GM21528 (cell line): ENCODE measurements around the gene NAA10.

Source experiments
- ATAC-seq: cut with Tn5 transposase; IDR thresholded peaks from one replicate; pipeline ENCODE4 v1.9.1; 2021; ENCODE audit warnings: mild to moderate bottlenecking, moderate library complexity; ENCODE audit not compliant: unreplicated experiment, low FRiP score

The NAA10 gene

DNA sequence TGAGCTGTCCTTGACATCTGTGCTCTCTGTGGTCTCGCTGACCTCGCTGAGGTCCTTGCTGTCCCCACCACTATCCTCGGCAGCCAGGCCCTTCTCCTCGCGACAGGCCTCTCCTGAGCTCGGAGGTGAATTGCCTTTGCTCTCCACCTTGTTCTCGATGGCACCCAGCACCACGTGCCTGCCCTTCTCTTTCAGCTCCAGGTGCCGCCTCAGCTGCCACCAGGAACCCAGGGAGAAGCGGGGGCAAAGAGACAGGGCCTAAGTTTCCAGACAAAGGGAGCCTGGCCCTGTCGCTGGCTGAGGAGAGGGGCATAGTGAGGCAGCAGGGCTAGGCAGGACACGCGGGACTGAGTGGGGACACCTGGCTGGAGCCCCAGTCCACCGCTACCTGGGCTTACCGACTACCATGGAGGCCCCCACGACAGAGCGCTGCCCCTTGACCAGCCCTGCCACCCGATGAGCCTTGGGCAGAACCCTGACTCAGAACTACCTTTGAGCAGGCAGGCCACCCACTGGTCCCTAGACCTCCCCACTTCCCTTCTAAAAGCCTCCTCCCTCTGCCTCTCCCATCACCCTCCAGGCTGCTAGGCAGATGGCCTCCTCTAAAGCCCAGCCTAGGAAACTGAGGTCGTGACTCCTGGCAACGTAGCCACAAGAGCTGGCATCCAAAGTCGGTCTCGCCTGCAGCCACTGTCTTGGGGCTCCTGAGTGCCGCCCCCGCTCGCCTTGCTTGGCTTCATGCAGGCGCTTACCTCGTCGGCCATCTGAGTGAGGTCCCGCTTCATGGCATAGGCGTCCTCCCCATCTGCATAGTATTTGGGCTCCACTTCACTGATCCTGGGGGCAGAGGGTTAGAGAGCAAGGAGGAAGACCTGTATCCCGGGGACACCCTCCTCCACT, 4.6 kb downstream of the NAA10 start:
- ATAC-seq, result no peak

DNA sequence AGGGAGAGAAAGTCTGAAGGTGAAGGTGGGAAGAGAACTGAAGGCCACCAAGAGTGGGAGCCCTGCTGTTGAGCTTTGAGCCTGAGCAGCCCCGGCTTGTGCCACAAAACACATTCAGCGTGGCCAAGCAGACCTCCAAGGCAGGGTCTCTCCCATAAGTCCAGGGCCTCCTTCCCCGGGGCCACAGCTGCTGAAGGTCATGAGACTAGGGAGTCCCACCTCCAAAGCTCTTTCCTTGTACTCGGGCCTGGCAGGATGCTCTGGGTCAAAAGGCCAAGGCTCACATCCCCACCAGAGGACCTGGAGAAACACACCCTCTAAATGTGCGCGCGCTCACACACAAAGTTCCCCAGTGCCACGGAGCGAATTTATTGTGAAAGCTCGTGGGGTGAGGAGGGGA, 5.3 kb downstream of the NAA10 start:
- no peak for ATAC-seq

DNA sequence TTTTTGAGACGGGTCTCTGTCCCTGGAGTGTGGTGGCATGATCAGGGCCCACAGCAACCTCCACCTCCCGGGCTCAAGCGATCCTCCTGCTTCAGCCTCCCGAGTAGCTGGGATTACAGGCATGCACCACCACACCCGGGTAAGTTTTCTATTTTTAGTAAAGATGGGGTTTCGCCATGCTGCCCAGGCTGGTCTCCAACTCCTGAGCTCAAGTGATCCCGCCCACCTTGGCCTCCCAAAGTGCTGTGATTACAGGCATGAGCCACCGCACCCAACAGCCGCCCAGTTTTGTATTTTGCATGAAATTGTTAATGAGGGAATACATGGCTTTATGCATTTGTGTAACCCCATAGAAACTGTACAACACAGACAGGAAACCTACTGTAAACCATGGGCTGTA, 6.0 kb downstream of the NAA10 start:
- ATAC-seq, result no peak

DNA sequence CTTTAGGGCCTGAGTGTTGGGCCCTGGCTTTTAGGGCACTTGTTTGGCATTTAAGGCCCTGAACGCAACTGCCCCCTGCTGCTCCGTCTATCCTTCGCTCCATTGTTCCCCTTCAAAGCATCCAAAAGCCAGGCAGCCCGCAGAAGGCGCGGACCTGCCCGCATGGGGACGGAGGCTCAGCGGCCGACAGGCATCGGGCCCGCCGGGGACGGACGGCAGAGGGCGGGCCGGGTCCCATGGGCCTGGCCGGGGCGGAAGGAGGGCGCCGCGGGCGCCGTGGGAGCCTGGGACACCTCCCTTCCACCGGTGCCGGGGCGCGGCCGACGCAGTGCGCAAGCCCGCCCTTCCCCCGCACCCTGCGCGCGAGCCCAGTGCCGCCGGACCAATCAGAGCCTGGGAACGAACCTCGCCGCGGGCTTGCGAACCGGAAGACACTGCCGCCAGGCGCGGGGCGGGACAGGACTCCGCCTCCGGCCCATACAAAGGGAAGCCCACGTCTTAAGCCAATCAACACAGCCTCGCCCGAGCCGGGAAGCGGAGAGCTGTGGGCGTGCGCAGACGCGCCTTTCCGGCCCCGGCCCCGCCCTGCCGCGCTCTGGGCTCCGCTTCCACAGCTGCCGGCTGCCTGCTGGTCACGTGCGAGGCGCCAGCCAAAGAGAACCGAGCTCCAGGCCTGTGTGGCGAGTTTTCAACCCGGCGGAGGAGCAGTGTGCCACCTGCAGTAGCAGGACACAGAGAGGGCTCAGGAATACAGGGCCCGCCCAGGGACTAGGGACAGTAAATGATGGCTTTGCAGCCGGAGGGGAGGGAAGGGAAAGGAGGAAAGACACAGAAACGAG, 6.7 kb downstream of the NAA10 start:
- ATAC-seq, result peak; percentile 61

DNA sequence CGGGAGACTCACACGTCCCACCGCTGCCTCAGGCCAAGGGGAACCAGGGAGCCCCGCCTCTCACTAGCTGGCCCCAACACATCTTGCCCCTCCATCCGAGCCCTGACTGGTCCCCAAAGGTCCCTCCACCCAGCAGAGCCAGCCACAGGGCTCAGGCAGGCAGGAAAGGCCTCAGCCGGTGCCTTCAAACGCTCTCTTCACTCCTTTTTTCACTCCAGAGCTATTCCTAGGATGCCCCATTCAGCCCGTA, 7.2 kb downstream of the NAA10 start:
- ATAC-seq, result no peak

DNA sequence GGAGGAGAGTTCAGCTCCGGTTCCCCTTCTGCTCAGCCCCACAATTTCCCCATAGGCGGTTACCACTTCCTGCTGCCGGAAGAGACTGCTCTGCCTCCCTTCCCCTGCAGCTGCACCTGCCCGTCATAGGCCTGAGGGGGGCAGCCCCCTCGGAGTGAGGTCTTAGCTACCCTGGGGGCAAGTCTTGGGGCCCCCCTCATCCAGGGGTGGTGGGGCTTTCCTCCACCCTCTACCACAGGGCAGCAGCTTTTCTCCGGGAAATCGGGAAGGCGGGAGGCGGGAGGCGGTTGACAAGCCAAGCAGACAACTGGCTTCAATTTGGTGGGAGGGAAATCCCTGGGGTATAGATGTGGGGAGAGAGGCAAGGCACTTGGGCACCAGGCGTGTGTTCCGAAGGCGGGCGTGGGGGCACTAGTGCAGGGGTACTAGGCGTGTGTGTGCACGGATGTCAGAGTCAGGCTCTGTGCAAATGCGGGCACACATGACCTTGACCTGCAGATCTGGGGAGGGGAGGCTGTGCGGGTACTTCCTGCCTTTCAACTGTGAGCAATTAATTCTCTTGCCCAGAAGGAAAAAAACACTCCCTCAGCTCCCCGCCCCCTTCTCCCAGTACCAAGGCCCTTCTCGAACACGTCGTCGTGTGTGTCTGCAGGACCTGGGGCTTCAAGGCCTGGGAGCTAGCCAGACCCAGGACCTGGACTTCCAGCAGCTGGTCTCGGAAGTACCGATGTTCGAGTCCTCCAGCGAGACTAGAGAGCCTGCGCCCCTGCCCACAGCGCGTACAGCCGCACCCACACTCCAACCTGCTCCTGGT, 7.8 kb downstream of the NAA10 start:
- peak; percentile 38 for ATAC-seq

DNA sequence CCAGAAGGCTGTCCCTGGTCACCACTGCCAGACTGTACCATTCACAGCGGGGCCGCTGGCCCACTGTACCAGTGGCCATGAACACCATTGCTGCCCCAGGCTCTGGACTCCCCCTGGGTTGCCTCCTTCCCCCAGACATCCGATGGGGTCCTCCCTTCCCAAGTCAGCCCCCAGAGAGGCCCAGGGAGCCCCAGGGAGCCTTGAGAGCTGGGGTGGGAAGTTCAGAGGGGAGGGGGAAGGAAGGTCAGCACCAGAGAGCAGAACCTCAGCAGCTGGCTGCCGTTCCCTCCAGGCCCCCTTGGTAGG, 8.3 kb downstream of the NAA10 start:
- no peak for ATAC-seq

DNA sequence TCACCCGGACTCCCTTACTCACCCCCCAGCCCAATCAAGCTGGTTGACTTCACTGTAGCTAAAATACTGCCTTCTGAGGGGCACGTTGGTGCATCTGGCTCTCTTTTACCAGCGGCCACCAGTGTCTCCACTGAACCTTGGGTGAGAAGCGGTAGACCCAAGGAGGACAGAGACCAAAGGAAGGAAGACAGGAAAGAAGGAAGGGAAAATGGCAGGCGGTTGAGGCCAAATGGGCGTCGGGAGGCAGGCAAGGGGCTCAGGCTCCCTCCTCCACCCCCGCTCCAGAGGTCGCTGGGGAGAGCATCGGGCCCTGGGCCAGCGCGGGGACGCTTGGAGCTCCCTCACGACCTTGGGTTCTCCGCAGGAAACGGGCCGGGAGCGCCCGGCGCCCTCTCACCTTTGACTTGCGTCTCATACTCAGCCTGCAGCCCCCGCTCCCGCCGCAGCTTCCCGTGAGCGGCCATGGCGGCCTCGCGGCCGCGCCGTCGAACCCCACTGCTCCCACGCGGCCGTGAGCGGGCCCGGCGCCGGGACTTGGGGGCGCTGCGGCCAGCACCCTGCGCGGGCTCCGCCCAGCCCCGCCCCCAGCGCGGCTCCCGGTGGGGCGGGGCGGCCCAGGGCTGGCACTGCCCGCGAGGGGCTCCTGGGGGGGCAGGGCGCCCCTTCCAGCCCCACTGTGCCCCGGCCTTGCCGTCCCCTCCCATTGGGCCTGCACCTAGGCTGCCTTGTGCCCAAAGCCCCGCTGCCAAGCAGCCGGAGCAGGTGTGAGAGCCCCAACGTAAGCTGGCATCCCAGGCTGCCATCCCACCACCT, 8.9 kb downstream of the NAA10 start, which contains the start of gene ARHGAP4:
TSS of gene ARHGAP4 (minus strand) at position 526 of the 813 bp plus-strand sequence. CDS start at position 464, 62 bp downstream.
- no peak for ATAC-seq

DNA sequence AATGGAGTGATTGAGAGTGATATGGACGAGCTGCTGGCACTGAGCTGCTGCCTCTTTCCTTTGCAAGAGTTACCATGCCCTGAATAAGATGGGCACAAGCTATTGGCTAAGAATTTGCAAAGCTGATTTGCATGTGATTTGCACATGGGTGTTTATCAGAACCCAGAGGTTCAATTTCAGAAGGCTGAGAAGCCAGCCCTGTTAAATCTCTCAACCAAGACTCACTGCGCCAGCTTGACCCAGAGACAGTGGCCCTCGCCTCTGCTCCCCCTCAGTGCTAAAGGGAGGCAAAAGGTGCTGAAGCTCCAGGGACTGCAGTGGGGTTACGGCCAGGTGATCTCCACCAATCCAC, 9.5 kb downstream of the NAA10 start:
- ATAC-seq, result no peak

DNA sequence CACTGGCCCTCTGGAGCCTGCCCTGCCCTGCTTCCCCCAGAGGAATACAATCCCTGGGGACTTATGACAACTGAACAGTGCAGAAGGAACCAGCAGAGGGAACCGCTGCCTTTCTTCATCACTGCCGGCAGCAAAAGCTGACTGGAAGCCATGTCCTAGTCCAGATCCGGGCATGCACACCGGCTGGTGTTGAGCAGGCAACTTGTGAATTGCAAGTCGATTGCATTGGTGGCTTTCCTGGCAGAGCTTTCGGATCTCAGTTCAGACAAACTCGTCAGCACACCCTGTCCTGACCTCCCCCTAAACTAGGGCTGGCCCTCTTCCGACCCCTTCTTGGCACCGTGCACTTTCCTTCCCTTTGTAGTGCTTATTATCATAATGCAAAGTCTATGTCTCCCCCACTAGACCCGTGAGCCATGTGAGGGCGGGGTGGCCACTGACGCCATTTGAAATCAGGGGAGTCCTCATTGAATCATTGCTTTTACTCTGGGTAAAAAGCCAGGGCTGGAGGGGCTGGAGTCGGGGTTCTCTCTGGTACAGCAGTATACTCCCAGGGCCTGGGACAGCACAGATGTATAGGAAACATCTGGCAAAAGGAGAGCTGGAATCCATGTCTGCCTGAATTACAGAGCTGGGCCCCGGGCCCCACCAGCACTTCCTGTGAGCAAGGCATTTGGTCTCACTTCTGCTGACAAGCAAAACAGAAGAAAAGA, 10.5 kb downstream of the NAA10 start:
- no peak for ATAC-seq

DNA sequence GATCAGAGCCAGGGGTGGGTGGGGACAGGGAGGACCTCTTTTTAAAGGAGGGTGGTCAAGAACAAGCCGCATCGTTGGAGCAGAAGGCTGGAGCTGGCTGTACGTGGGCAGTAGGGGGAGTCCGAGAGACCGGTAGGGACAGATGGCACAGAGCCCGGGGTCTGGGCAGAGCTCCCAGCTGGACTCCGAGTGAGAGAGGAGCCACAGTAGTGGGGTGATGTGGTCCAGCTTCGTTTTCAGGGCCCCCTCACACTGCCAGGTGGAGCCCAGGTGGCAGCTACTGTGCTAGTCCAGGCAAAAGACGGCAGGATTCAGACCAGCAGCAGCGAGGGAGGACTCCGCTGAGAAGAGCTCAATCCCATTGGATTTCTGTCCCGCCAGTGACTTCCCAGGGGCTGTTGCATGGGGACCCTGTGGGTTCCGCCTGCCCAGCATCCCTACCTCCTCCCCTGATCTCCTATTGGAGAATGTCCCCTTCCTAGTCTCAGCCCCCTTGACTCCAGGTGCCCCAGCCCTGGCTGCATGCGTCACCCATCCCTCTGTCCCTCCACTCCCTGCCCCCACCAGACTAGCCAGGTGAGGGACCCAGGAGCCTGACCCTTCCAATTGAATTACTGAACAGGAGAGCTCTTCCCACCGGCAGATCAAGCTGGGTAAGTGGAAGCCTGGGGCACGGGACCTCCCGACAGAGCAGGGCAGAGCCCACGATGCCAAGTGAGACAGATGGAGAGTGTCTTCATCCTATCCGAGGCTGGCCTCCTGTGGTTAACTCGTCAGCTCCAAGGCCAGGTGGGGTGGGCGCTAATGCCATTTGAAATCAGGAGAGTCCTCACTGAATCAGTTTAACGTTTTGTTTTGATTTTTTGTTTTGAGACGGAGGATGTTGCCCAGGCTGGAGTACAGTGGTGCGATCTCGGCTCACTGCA, 11.6 kb downstream of the NAA10 start:
- no peak for ATAC-seq

DNA sequence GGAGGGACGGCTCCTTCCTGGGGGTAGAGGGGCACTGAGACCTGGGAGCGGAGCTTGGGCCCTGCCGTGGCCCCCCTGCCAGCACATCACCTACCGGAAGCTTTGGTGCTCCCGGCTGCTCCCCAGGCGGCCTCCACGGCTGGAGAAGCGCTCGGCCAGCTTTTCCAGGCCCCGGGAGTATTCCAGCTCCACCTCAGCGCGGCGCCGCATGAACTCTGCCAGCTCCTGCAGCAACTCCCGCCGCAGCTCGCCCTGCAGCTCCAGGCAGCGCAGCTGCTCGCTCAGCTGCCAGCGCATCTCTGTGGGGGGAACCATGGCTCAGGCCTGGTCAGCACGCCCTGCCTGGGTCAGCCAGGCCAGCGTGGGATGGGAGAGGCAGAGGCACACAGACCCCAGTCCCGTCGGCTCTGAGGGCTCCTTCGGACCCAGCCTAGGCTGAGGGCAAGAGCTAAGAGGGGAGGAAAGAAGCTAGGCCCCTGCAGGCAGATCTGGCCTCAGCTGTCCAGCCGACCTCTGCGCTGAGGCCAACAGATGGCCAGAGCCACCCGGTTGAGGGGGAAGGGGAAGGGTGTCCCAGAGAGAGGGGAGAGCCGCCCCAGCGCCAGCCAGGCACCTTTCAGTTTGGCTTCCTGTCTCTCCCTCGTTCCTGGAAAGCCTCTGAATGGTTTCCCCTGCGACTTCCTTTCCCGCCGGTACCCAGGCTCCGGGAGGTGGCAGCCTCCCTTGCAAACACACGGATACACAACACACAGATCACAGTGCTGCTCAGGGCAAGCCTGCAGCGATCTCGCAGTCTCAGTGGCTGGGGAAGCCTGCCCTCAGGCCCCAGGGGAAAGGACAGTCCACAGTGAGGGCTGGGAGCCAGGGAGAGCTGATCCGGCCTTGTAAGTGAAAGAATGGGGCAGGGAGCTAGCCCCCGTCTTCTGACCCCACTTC, 13.1 kb downstream of the NAA10 start:
- no peak for ATAC-seq

DNA sequence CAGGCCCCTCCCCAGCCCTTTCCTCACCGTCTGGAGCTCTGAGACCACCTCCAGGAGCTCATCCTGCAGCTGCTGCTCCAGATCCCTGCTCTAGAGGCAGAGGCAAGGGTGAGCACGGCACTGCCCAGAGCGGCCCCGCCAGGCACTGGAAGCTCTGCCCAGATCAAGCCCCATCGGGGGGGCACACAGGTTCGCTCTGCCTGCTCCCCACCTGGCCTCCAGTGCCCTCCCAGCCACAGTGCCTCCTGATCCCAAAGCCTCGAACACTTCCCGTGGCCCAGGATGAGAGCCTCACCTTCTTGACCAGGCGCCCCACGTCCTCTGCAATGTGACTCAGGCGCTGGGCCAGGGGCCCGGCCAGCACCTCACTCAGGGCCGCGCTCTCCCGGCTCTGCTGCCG, 13.8 kb downstream of the NAA10 start:
- ATAC-seq, result no peak

DNA sequence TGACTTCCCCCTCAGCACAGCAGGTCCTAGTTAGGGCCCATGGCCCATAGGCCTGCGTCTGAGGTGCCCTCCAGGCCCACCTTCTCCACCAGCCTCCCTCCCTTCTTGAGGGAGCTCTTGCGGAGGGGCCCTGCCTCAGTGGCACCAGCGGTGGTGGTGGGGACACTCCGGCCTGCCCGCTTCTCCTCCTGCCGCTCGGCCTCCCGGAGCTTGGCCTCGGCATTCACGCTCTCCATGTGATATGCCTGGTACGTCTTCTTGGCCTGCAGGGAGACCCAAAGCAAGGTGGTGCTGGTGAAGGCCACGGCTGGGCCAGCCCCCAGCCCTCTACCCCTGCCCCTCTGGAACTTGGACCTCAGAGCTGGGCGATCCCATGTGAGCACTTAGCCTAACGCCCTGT, 14.3 kb downstream of the NAA10 start:
- ATAC-seq, result no peak

DNA sequence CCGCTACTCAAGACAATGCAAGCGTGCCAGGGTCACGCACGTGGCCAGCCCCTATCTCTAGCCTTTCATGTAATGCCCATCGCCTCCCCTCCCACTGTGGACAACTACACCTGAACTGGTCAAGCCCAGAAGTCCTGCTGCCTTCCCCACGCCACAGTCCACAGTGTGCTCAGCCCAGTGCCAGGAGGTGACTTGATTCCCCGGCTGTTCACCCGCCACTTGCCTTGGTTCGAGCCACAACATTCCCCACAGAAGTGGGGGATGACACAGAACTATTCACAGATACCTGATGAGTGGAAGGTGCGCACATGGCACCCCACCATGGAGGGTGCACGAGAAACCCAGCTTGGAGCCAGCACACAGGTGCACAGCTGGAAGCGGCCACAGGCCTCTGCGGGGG, 15.6 kb downstream of the NAA10 start:
- ATAC-seq, result no peak

DNA sequence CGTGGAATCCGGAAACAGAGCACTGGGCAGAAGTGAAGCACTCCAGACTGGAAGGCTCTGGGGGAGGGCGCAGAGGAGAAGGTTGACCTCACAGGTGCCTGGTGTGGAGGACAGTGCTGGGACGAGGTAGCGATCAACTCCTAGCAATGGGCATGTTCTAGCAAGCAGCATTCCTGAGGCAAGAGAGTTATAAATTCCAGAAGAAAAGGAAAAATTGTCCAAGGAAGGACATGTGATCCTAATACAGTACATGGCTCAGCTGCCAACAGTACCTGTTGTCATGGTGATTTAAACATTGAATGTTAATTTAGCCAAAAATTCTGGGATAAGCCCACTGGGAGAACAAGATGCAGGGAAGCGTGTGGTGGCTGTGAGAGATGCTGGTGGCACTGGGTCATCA, 17.0 kb downstream of the NAA10 start:
- ATAC-seq, result no peak

DNA sequence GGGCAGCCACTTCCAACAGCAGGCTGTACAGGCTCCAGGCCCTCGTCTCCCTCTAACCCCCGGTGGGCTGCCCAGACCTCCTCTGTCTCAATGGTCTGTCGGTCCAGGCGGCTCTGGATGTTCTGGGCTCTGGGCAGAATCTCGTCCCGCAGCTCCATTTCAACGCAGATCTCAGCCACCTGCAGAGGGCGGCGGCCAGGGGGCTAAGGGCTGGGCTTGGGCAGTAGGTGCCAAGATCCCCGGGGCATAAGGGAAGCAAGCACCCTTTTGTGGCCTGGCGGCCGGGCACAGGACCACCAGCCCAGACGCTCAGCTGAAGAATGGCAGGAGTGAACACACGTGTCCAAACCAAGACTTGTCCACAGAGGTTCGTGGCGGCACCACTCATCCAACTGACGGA, 21.1 kb downstream of the NAA10 start:
- ATAC-seq, result no peak

DNA sequence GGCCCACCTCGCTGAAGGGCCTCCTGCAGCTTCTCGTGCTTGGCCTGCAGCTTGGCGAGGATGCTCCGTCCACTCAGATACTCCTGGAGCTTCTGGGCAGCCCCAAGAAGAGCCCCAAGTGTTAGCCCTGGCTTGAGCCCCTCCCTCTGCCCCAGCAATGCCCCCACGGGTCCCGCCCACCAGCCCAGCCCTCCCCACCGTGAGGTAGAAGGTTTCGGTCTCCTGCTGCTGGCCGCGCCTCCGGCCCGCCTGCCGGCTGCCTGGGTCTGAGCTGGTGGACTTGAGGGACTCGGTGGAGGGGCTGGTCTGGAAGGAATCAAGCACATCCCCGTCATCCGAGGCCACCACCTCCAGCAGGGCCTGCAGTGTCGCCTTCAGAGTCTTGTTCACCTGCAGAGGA, 21.6 kb downstream of the NAA10 start:
- no peak for ATAC-seq
